BJ (cell line): Measurements from ENCODE around the gene PHLDA2. TPM values are rescaled to one million over a fixed set of nuclear protein-coding genes. Genes with fewer than 3 reads are reported as not detected.

Experiments used
- CTCF ChIA-PET: fragments of 350-600 bp; formaldehyde crosslinking; extraction: SDS; loops from one replicate; lab custom pipeline; 2021; ENCODE audit warnings: antibody characterized with exemption, inconsistent platforms; lab: Yijun Ruan, JAX
- POLR2A ChIA-PET: fragments of 300-600 bp; sonication (Branson Sonifier 250); formaldehyde crosslinking; extraction: SDS; loops from one replicate; lab custom pipeline; 2021; ENCODE audit warnings: antibody characterized with exemption; lab: Charles Lee
- DNase-seq: peaks from one replicate; pipeline ENCODE4 v3.0.0-alpha.2; 2011; ENCODE audit warnings: low read depth
- H3K27me3 ChIP-seq: 2 replicates; pipeline ENCODE4 v1.6.0; 2011; ENCODE audit warnings: low read length; ENCODE audit not compliant: control insufficient read depth, insufficient read depth
- H3K36me3 ChIP-seq: 2 replicates; pipeline ENCODE4 v1.5.1; 2011; ENCODE audit warnings: low read length; ENCODE audit not compliant: control insufficient read depth, insufficient read depth
- H3K4me3 ChIP-seq: 2 replicates; pipeline ENCODE4 v1.5.1; 2011; ENCODE audit warnings: low read depth, mild to moderate bottlenecking, control low read depth, low read length
- CTCF ChIP-seq: IDR thresholded peaks from 2 replicates; pipeline ENCODE4 v1.5.1; 2011; ENCODE audit warnings: low read depth, mild to moderate bottlenecking, control low read depth, inconsistent platforms, low read length, moderate library complexity; ENCODE audit not compliant: insufficient read depth
- polyA plus RNA-seq: library from polyadenylated mRNA; depleted of rRNA; stranded (reverse); fragments of >200 nt; gene quantifications from 2 replicates; pipeline ENCODE4 v1.2.3, GENCODE V29; 2011

Gene PHLDA2
- polyA plus RNA-seq, 1 experiment = 12.8 TPM

- ChIA-PET CTCF (no interaction called here), POLR2A (no interaction called here)
- Histone ChIP-seq H3K27me3 (no peaks in the 10 kb centered on the region), H3K4me3 (no peak overlapping the region), H3K36me3 (peaks cover 2% of the 10 kb centered on the region; the same call in 1 of the 2 replicates)
- no peak for DNase-seq
- TF ChIP-seq CTCF = no peak
Observed at GRCh38 chr11:2924821-2925675, 4.2 kb downstream of the PHLDA2 start.

- DNase-seq = no peak
- no peak overlapping the region for H3K4me3 ChIP-seq
- no peak for TF ChIP-seq CTCF
- ChIA-PET POLR2A (no interaction called here), CTCF (no interaction called here)
- peaks cover 2% of the 10 kb centered on the region; the same call in 1 of the 2 replicates for H3K36me3 ChIP-seq
- no peaks in the 10 kb centered on the region for H3K27me3 ChIP-seq
Observed at GRCh38 chr11:2924381-2924780, 4.8 kb downstream of the PHLDA2 start.

DNA sequence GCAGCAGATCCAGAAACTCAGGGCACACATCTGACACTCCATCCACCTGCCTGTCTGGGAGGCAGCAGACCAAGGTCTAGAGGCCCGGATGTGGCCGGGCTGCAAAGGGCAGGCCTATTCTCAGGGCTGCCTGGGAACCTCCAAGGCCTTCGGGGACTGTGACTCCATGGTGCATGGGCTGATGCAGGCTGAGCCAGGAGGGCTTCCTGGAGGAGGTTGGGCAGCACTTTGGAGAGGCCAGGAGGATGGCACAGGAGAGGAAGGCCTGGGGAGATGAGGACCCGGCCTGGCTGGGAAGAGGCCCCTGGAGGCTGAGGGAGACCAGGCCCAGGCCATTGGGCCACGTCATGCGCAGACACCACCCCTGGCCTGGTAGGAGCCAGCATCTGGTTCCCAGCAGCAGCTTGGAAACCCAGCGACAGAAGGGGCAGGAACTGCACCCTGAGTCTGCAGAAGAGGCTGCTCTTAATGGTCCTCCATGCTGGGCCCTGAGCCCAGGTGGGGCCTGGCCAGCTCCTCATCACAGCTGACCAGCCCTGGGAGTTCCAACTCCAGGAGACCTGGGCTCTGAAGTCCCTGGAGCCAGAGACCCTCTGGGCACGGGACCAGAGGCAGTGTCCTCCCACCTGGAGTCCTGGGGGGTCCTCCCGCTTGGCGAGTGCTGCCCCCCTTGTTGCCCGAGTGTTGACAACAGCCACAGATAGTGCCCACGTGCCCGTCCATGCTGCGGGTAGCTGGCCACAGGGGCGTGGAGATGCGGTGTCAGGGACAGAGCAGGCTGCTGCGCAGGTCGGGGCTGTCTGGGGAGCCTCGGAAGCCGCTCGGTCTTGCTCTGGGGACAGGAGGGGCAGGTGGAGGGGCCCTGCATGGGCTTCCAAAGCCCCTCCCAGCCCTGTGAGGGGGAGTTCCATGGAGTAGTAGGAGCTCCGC, 5.5 kb downstream of the PHLDA2 start:
- peaks cover 2% of the 10 kb centered on the region; the same call in 1 of the 2 replicates for H3K36me3 ChIP-seq
- ChIA-PET POLR2A (no interaction called here), CTCF (no interaction called here)
- no peak overlapping the region for H3K4me3 ChIP-seq
- no peaks in the 10 kb centered on the region for H3K27me3 ChIP-seq
- DNase-seq = no peak
- TF ChIP-seq CTCF = no peak

GRCh38 chr11:2922655-2923054, 6.6 kb downstream of the PHLDA2 start:
- peaks cover 2% of the 10 kb centered on the region; the same call in 1 of the 2 replicates for H3K36me3 ChIP-seq
- ChIA-PET POLR2A (no interaction called here), CTCF (interaction anchor here (1.2 kb wide), 1 partner anchor 391 kb away, joined by 4 read pairs; no protein-coding TSS in a partner anchor)
- no peak for DNase-seq
- H3K4me3 ChIP-seq = no peak overlapping the region
- no peak for TF ChIP-seq CTCF
- H3K27me3 ChIP-seq = no peaks in the 10 kb centered on the region
